HCT116 (cell line): ENCODE results near the gene NKPD1.

Experiments used
- ATF3 ChIP-seq: IDR thresholded peaks from 2 replicates; pipeline ENCODE4 v1.6.1; 2012
- ELF1 ChIP-seq: IDR thresholded peaks from 2 replicates; pipeline ENCODE4 v1.6.1; 2012; ENCODE audit warnings: low read depth, borderline replicate concordance
- EZH2 ChIP-seq: fragments of 200-600 bp; sonication (generic); IDR thresholded peaks from 2 replicates; pipeline ENCODE4 v1.6.1; 2017; ENCODE audit warnings: antibody characterized with exemption, mixed run types
- POLR2A ChIP-seq: IDR thresholded peaks from 2 replicates; pipeline ENCODE4 v1.7.0; 2011; ENCODE audit warnings: borderline replicate concordance; ENCODE audit not compliant: insufficient read depth, insufficient read length; ENCODE audit errors: extremely low read depth
- POLR2AphosphoS5 ChIP-seq: IDR thresholded peaks from 2 replicates; pipeline ENCODE4 v1.6.1; 2011; ENCODE audit warnings: mild to moderate bottlenecking, low read depth, low read length, moderate library complexity
- REST ChIP-seq: IDR thresholded peaks from 2 replicates; pipeline ENCODE4 v1.6.1; 2012; ENCODE audit warnings: low read depth
- YY1 ChIP-seq: IDR thresholded peaks from 2 replicates; pipeline ENCODE4 v1.6.1; 2011; ENCODE audit warnings: low read length, low read depth, moderate library complexity, mild to moderate bottlenecking; ENCODE audit not compliant: insufficient replicate concordance; ENCODE audit errors: extremely low read depth
- TF ChIP-seq, protein P1 (sequence below), 3 experiments: fragments of 200-600 bp in 1 of 3; sonication (generic) in 1 of 3; IDR thresholded peaks in 2 of 3; conservative IDR thresholded peaks in 1 of 3; 2 replicates each; pipeline ENCODE4 v1.5.1; 2012 to 2017; ENCODE audit warnings: low read depth in 2 of 3, low read length in 2 of 3, antibody characterized with exemption in 1 of 3, borderline replicate concordance in 1 of 3, control low read depth in 1 of 3, mild to moderate bottlenecking in 1 of 3, mixed read lengths in 1 of 3, mixed run types in 1 of 3, moderate library complexity in 1 of 3; ENCODE audit not compliant: insufficient read depth in 1 of 3
- TF ChIP-seq, protein P2 (sequence below): IDR thresholded peaks from 2 replicates; pipeline ENCODE4 v1.6.1; 2011; ENCODE audit warnings: mild to moderate bottlenecking, low read length, moderate library complexity; ENCODE audit not compliant: insufficient replicate concordance; ENCODE audit errors: extremely low read depth

DNA sequence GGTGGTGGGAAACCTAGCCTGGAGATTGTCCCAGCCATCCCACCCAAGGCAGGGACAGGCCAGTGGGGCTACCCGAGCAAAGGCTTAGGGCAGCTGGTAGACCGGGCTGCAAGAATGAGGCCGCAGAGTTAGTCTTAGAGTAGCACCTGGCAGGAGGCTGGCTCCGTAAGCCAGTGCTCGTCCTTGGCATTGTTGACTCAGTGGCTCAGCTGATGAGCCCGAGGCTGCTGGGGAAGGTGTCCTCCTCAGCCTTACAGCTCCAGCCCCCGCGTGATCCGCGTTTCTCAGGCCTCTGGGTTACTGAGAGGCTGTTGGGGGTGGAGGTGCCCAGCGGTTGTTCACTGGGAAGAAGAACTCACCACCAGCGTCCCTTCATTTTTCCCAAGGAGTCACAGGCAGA, 43.1 kb downstream of the NKPD1 start:
- TF ChIP-seq, protein P1, sequence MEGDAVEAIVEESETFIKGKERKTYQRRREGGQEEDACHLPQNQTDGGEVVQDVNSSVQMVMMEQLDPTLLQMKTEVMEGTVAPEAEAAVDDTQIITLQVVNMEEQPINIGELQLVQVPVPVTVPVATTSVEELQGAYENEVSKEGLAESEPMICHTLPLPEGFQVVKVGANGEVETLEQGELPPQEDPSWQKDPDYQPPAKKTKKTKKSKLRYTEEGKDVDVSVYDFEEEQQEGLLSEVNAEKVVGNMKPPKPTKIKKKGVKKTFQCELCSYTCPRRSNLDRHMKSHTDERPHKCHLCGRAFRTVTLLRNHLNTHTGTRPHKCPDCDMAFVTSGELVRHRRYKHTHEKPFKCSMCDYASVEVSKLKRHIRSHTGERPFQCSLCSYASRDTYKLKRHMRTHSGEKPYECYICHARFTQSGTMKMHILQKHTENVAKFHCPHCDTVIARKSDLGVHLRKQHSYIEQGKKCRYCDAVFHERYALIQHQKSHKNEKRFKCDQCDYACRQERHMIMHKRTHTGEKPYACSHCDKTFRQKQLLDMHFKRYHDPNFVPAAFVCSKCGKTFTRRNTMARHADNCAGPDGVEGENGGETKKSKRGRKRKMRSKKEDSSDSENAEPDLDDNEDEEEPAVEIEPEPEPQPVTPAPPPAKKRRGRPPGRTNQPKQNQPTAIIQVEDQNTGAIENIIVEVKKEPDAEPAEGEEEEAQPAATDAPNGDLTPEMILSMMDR (IDR thresholded peaks at IDR 0.05 in 2 of 3, conservative IDR thresholded peaks at IDR 0.05 in 1 of 3; ENCODE audit: borderline replicate concordance in 1 of 3, insufficient read depth in 1 of 3, low read depth in 2 of 3, low read length in 2 of 3), result no peak
- TF ChIP-seq POLR2A, result no peak
- TF ChIP-seq EZH2, result no peak
- TF ChIP-seq ATF3, result no peak
- TF ChIP-seq POLR2AphosphoS5, result no peak
- TF ChIP-seq YY1, result no peak
- TF ChIP-seq, protein P2, sequence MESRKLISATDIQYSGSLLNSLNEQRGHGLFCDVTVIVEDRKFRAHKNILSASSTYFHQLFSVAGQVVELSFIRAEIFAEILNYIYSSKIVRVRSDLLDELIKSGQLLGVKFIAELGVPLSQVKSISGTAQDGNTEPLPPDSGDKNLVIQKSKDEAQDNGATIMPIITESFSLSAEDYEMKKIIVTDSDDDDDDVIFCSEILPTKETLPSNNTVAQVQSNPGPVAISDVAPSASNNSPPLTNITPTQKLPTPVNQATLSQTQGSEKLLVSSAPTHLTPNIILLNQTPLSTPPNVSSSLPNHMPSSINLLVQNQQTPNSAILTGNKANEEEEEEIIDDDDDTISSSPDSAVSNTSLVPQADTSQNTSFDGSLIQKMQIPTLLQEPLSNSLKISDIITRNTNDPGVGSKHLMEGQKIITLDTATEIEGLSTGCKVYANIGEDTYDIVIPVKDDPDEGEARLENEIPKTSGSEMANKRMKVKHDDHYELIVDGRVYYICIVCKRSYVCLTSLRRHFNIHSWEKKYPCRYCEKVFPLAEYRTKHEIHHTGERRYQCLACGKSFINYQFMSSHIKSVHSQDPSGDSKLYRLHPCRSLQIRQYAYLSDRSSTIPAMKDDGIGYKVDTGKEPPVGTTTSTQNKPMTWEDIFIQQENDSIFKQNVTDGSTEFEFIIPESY, result no peak
- no peak for TF ChIP-seq ELF1
- no peak for TF ChIP-seq REST
